Hepatocyte (in vitro differentiated cells): ENCODE measurements around the gene WHAMM.

Source experiments
- CTCF ChIP-seq: fragments of 200-600 bp; sonication (generic); IDR thresholded peaks from 2 replicates; pipeline ENCODE4 v1.5.1; 2016; ENCODE audit warnings: antibody characterized with exemption, mild to moderate bottlenecking; ENCODE audit not compliant: poor library complexity
- EZH2 ChIP-seq: fragments of 200-600 bp; sonication (generic); IDR thresholded peaks from 2 replicates; pipeline ENCODE4 v1.6.1; 2016; ENCODE audit warnings: antibody characterized with exemption, mild to moderate bottlenecking, borderline replicate concordance
- EZH2phosphoT487 ChIP-seq: fragments of 200-600 bp; sonication (generic); IDR thresholded peaks from one replicate; pipeline ENCODE4 v1.6.1; 2018; ENCODE audit warnings: antibody characterized with exemption, mild to moderate bottlenecking, low read depth, moderate library complexity; ENCODE audit not compliant: unreplicated experiment, severe bottlenecking

- no peak for TF ChIP-seq CTCF
- no peak for TF ChIP-seq EZH2
- no peak for TF ChIP-seq EZH2phosphoT487
Observed at GRCh38 chr15:82873000-82873680, 63.7 kb downstream of the WHAMM start.
